Measurements from ENCODE around the gene HPCAL4. TPM values are rescaled to one million over a fixed set of nuclear protein-coding genes. Genes with fewer than 3 reads are reported as not detected.

HPCAL4 gene
- total and polyA plus RNA-seq, 9 of the 15 experiments (the other 6 are each of a cell fraction or from before 2014, with no cell fraction given) = 0.01 to 0.04 (median 0.04) TPM; not detected in 4

GRCh38 chr1:39635871-39636210, 55.4 kb downstream of the HPCAL4 start:
- Histone ChIP-seq H3K79me2 (ENCODE audit: control insufficient read depth, insufficient read depth, low read length) (no peaks in the 10 kb centered on the region), H2AFZ (ENCODE audit: low read depth, low read length) (no peak overlapping the region), H3K4me1 (replicated peaks in 1 of 2; ENCODE audit: control insufficient read depth in 2 of 2, insufficient read depth in 2 of 2, low read length in 2 of 2) (peaks cover 12 to 21% of the 10 kb centered on the region in 2 experiments), H3K9ac (ENCODE audit: insufficient read depth in 1 of 2, low read depth in 2 of 2, low read length in 2 of 2) (no peak overlapping the region), H3K9me3 (replicated peaks; ENCODE audit: control insufficient read depth, insufficient read depth, low read depth, low read length) (no peaks in the 10 kb centered on the region), H3K27me3 (ENCODE audit: control insufficient read depth in 2 of 2, insufficient read depth in 2 of 2, low read length in 2 of 2) (peaks cover 41 to 61% of the 10 kb centered on the region in 2 experiments), H3K36me3 (ENCODE audit: control insufficient read depth, insufficient read depth, low read length) (no peaks in the 10 kb centered on the region), H3K4me2 (ENCODE audit: insufficient read depth, low read length) (no peak overlapping the region), H3K9me1 (ENCODE audit: control insufficient read depth, insufficient read depth, low read length) (peaks cover 3% of the 10 kb centered on the region), H3K4me3 (no peak overlapping the region), H3K27ac (ENCODE audit: extremely low read depth, low read depth, low read length) (no peak overlapping the region), H4K20me1 (replicated peaks; ENCODE audit: control insufficient read depth, insufficient read depth, low read length) (peaks cover 18% of the 10 kb centered on the region; the same call in 1 of the 2 replicates)
- ATAC-seq = no peak
- intact Hi-C loops (cut with micrococcal nuclease) (no loop called here), in situ Hi-C loops (cut with MboI) (no loop called here)
- TF ChIP-seq FIP1L1 (IDR thresholded peaks at IDR 0.05; ENCODE audit: low read depth, low read length, poor library complexity, severe bottlenecking) (no peak), CHD4 (IDR thresholded peaks at IDR 0.05; ENCODE audit: insufficient read depth, insufficient replicate concordance, low read depth, low read length, poor library complexity, severe bottlenecking) (no peak), ZNF444 (CRISPR knock-in tag; IDR thresholded peaks at IDR 0.05) (no peak), MECOM (CRISPR knock-in tag; IDR thresholded peaks at IDR 0.05) (no peak), ZNF586 (CRISPR knock-in tag; conservative IDR thresholded peaks at IDR 0.05) (no peak), SMARCA4 (IDR thresholded peaks at IDR 0.05) (no peak), SRSF9 (IDR thresholded peaks at IDR 0.05; ENCODE audit: borderline replicate concordance, low read depth, low read length) (no peak), THAP7 (CRISPR knock-in tag; IDR thresholded peaks at IDR 0.05) (no peak), PATZ1 (CRISPR knock-in tag; IDR thresholded peaks at IDR 0.05; ENCODE audit: borderline replicate concordance) (no peak), TEAD1 (CRISPR knock-in tag; IDR thresholded peaks at IDR 0.05) (no peak), ZKSCAN1 (IDR thresholded peaks at IDR 0.05; ENCODE audit: low read depth, low read length) (no peak), RBM25 (IDR thresholded peaks at IDR 0.05; ENCODE audit: low read depth, low read length, severe bottlenecking) (no peak), CC2D1A (IDR thresholded peaks at IDR 0.05) (no peak), TBP (optimal IDR thresholded peaks at IDR 0.05; ENCODE audit: low read depth, low read length) (no peak), ZNF274 (IDR thresholded peaks at IDR 0.05; ENCODE audit: borderline replicate concordance, low read depth, low read length) (no peak)
- BruUV-seq (replicated peaks) = no TSS peak
- FAIRE-seq = no peak
- ChIA-PET POLR2A (interaction anchor here (0.6 to 1.4 kb wide), 4 partner anchors 11 to 950 kb away, joined by 3 to 9 read pairs (median 4); partner anchors contain the start of gene PABPC4), CTCF (ENCODE audit: low intra/inter-chr PET ratio) (no interaction called here)
- 0% methylated on average over 2 of the region's 2 CpGs for WGBS (ENCODE audit: insufficient coverage, low coverage, missing lambda C conversion rate)
- no peak for DNase-seq (ENCODE audit: extremely low read depth in 1 of 4, low spot score in 3 of 4)
